Tongue (tissue), 2 donors: ENCODE measurements around the gene HORMAD2. TPM values are rescaled to one million over a fixed set of nuclear protein-coding genes. Genes with fewer than 3 reads are reported as not detected.
"Not testable (repeated sequence)": the region's sequence is repeated elsewhere in the genome, so short reads cannot be mapped to it uniquely, and the experiment has no call there.

ENCODE experiments used
- DNase-seq: peaks from one replicate; pipeline ENCODE4 v3.0.0-alpha.2; 2015
- total RNA-seq: library from RNA; depleted of rRNA; stranded (reverse); fragments of >200 nt; gene quantifications from one replicate; pipeline ENCODE4 v1.2.3, GENCODE V29; 2014

Gene HORMAD2
- total RNA-seq, 1 donor from 2014 or later, result not detected

GRCh38 chr22:30192427-30192826 lies 112.2 kb downstream of the HORMAD2 start:
- no peak for DNase-seq

DNA sequence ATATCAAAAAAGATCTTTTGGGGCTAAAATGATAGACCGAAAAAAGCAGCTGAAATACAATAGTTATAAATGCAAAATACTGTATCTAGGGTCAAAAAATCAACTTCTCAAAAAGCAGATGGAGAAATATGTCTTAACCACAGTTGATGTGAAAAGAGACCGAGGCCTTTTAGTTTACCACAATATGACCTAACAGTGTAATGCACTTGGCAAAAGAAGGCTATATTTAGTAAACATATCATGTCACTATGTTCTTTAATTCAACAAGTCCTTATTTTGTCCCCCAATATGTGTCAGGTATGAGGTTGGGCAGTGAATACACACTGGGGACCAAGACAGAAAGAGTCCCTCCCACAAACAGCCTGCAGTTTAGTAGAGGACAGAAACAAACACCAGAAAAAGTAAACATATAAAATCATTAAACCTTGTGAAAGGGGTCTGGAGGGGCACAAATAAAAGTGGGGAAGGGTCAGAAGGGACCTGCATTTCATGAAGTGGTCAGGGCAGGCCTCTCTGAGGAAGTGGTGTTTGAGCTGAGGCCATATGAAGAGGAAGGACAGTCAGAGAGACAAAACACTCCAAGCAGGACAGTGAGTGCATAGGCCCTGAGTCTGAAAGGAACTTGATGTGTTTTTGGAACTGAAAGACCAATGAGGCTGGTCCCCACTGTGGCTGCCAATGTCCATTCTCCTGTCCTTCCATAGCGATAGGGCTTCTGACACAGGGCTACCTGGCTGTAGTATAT lies 112.9 kb downstream of the HORMAD2 start:
- no peak for DNase-seq

- no peak for DNase-seq
Observed at GRCh38 chr22:30195245-30196140, 115.2 kb downstream of the HORMAD2 start.

DNA sequence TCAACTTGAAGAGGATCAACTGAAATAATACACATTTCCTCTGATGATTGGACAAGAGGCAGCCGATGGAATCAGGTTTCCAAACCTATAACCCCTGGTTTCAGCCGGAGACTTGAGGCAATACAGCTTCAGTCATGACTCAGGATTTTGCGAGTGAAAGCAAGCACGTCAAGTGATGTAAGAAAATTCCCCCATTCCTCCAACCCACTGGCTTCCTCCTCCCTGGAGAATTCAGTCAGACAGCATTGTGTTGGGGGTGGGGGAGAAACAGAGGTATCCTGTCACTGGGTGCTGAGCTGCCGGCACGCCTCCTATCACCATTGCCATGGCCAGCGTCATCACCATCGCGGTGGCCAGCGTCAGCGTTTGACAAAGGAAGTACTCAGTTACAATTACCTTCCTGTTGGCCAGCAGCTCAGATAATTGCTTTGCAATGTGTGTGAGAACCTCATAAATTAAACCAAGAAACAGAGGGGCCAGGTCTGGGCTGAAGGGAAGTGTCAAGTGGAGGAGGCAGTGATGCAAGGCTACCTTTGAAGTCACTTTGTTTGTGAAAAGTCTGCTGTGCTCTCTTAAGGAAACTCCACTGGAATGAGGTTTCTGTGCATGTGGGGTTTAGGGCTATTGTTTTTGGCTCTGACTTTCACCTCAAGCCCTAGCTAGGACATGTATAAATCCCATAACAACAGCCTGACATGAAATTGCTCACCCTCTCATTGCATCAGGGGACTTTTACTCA lies 116.0 kb downstream of the HORMAD2 start:
- peak; percentile 90 for DNase-seq

DNA sequence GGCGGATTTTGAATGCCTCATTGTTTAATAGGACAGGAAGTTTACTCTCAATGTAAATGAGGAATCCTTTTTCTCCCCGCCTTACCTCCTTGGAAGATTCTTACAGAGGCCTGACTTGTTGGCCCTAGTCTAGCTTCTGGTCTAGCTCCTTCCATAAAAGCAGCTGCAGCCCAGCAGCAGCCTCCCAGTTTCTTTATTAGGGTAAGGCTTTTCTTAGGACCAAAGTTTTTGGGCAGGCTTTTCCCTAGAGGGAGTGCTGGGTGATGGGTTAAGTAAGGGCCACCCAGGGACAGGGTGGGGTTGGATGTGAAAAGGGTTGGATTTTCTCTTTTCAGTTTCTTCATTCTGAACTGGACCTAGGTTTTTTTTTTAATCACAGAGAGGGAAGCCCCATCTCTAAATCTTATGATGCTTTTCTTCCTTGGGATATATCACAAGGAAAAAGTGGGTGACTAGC lies 116.6 kb downstream of the HORMAD2 start:
- DNase-seq, result no peak

DNA sequence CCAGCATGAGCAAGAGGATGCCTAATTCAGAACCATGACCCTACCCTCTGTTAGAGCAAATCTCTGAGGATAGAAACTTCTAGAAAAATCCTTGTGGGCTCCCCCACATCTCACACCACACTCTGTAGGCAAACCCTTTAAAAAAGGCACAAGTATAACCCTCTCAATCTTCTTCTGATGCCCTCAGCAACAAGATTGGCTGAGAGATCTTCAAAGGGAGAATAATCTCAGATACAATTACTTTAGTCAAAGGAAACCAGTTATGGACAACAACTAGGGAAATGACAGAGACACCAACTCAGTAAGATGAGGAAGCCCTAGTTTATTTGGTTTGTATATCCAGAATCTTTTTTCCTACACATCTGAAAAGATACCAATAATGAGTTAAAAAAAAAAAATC lies 117.1 kb downstream of the HORMAD2 start:
- no peak for DNase-seq

- DNase-seq, result no peak
Observed at GRCh38 chr22:30198152-30198825, 118.0 kb downstream of the HORMAD2 start.

DNA sequence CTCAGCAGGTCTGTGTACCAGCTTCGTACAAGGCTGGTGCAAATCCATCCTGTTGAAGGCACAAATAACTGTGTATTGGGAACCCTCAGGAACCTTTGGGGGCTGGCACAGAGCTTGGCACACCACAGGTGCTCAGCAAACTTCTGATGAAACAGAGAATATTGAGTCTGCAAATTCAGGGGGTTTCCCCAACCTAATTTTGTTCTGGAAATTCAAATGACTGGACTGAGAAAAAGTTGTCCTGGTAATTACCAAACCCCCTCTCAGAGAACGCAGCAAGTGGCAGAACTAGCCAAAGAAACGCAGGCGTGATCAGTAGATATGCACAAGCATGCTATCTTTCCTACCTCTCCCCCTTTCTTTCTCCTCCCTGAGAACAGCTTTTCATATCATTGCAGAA lies 118.7 kb downstream of the HORMAD2 start:
- DNase-seq, result no peak

DNA sequence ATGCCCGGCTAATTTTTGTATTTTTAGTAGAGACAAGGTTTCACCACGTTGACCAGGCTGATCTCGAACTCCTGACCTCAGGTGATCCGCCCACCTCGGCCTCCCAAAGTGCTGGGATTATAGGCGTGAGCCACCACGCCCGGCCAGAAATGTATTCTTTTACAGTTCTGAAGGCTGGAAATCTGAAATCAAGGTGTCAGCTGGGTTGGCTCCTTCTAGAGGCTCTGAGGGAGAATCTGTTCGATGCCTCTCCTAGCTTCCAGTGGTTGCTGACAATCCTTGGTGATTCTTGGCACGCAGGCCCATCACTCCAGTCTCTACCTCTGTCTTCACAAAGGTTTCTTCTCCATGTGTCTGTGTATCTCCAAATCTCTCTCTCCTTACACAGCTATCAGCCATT lies 120.6 kb downstream of the HORMAD2 start:
- DNase-seq, result not testable (repeated sequence)

DNA sequence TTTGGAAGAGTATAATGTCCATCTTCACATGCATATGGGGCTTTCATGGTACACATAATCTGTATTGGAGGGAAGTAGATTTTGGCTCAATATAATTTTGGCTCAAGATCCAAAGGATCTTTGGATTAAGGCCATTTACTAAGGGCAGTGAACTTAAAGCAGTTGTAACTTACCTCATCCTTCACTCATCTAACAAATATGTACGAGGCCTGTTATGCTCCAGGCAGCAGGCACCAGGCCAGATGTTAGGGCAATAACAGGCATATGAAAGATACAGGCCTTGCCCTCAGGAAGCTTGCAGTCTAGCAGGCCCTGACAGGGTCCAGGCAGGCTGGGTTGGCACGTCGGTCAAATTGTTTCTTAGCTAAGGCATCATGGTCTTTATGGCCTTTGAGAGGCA lies 121.7 kb downstream of the HORMAD2 start:
- DNase-seq, result peak; percentile 45

GRCh38 chr22:30202531-30203006 lies 122.3 kb downstream of the HORMAD2 start:
- peak; percentile 78 for DNase-seq

- no peak for DNase-seq
Observed at GRCh38 chr22:30204015-30204741, 123.9 kb downstream of the HORMAD2 start.

- peak; percentile 87 for DNase-seq
Observed at GRCh38 chr22:30204742-30205111, 124.5 kb downstream of the HORMAD2 start.

- peak; percentile 80 for DNase-seq
Observed at GRCh38 chr22:30205281-30206115, 125.2 kb downstream of the HORMAD2 start.

GRCh38 chr22:30206944-30207343 lies 126.7 kb downstream of the HORMAD2 start:
- DNase-seq, result peak; percentile 65

GRCh38 chr22:30208631-30209603 lies 128.7 kb downstream of the HORMAD2 start:
- DNase-seq, result peak; percentile 75

GRCh38 chr22:30209642-30210041 lies 129.4 kb downstream of the HORMAD2 start:
- DNase-seq, result no peak

DNA sequence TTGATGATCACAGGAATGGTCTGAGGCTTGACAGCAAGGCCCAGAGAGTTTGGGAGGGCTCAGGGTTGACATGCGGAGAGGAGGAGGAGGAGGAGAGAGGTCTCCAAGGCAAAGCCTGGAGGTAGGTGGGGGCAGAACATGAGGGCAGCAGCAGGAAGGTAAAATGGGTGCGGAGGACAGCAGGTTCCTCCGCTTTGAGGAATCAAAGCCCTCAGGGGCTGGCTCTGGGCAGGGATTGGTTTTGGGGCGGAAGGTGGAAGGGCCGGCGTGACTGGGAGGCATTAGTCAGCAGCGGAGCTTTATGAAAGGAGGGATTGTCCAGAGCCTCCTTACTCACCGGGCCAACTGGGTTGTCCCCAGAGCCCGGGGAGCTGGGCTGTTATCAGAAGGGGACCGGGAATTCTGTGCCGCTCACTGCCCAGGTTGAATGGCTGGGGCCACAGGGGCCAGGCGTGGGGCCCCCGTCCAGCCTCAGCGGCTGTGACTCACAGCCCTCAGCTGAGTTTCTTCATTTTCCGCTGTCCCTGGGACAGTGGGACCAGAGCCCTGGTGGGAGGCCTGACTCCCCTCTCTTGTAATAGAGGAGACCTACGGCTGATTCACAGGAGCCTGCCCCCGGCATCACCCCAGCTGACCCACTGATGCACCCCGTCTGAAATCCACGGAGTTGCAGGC lies 130.1 kb downstream of the HORMAD2 start:
- no peak for DNase-seq
